K562 (cell line): ENCODE results near the gene LSM12. TPM values are rescaled to one million over a fixed set of nuclear protein-coding genes. Genes with fewer than 3 reads are reported as not detected.
A peak's percentile ranks its signal among the peaks of the same experiment; 100 is the strongest.

Source experiments
- BACH1 ChIP-seq: fragments of 200-800 bp; sonication (Bioruptor generic); IDR thresholded peaks from 2 replicates; pipeline ENCODE4 v1.6.1; 2016; ENCODE audit warnings: missing genetic modification characterization, missing compliant biosample characterization
- CC2D1A ChIP-seq: fragments of 450-650 bp; IDR thresholded peaks from 2 replicates; pipeline ENCODE4 v1.6.1; 2017; ENCODE audit warnings: mild to moderate bottlenecking
- DNMT1 ChIP-seq: fragments of 450-650 bp; IDR thresholded peaks from 2 replicates; pipeline ENCODE4 v1.6.1; 2016; ENCODE audit warnings: antibody characterized with exemption, mild to moderate bottlenecking
- EP400 ChIP-seq: fragments of 450-650 bp; IDR thresholded peaks from 2 replicates; pipeline ENCODE4 v1.6.1; 2017; ENCODE audit warnings: antibody characterized with exemption, mild to moderate bottlenecking, moderate library complexity
- EZH2 ChIP-seq: IDR thresholded peaks from 2 replicates; pipeline ENCODE4 v1.6.1; 2012; ENCODE audit warnings: low read depth, mild to moderate bottlenecking, inconsistent platforms, low read length, borderline replicate concordance
- MEF2A ChIP-seq: IDR thresholded peaks from 2 replicates; pipeline ENCODE4 v1.6.1; 2011; ENCODE audit warnings: low read depth, mild to moderate bottlenecking, low read length, moderate library complexity; ENCODE audit not compliant: control insufficient read depth
- NCOA6 ChIP-seq: fragments of 450-650 bp; IDR thresholded peaks from 2 replicates; pipeline ENCODE4 v1.6.1; 2017; ENCODE audit warnings: mild to moderate bottlenecking
- NR2C1 ChIP-seq, 2 experiments: fragments of 450-650 bp; IDR thresholded peaks; 2 replicates each; pipeline ENCODE4 v1.6.1; 2017; ENCODE audit warnings: mild to moderate bottlenecking in 2 of 2, antibody characterized with exemption in 1 of 2, inconsistent platforms in 1 of 2, missing compliant biosample characterization in 1 of 2, missing genetic modification characterization in 1 of 2
- POLR2AphosphoS5 ChIP-seq: IDR thresholded peaks from 2 replicates; pipeline ENCODE4 v1.6.1; 2011; ENCODE audit warnings: mild to moderate bottlenecking, low read depth, low read length, moderate library complexity; ENCODE audit not compliant: control insufficient read depth, insufficient read depth
- RB1 ChIP-seq: fragments of 450-650 bp; IDR thresholded peaks from 2 replicates; pipeline ENCODE4 v1.6.1; 2017; ENCODE audit warnings: low read depth, mild to moderate bottlenecking
- RBFOX2 ChIP-seq: fragments of 200-400 bp; formaldehyde crosslinking; IDR thresholded peaks from 2 replicates; pipeline ENCODE4 v1.6.1; 2017; ENCODE audit warnings: low read depth, mild to moderate bottlenecking, low read length, moderate library complexity
- RBM17 ChIP-seq: fragments of 200-400 bp; formaldehyde crosslinking; IDR thresholded peaks from 2 replicates; pipeline ENCODE4 v1.6.1; 2017; ENCODE audit warnings: low read depth, mild to moderate bottlenecking, low read length, borderline replicate concordance
- TCFL5 ChIP-seq: fragments of 250-450 bp; sonication (Bioruptor Pico); conservative IDR thresholded peaks from 2 replicates; pipeline ENCODE4 v1.6.1; 2021; ENCODE audit warnings: mild to moderate bottlenecking, moderate library complexity, matching md5 sums
- ZNF140 ChIP-seq: fragments of 250-450 bp; sonication (Bioruptor Pico); IDR thresholded peaks from 2 replicates; pipeline ENCODE4 v1.8.0; 2021; ENCODE audit warnings: moderate library complexity, mild to moderate bottlenecking, inconsistent platforms
- ZNF146 ChIP-seq: IDR thresholded peaks from one replicate; pipeline ENCODE4 v1.6.1; 2018; ENCODE audit warnings: missing compliant biosample characterization; ENCODE audit not compliant: unreplicated experiment
- ZNF165 ChIP-seq: fragments of 250-450 bp; sonication (Bioruptor Pico); IDR thresholded peaks from 2 replicates; pipeline ENCODE4 v1.4.0; 2020; ENCODE audit warnings: borderline replicate concordance
- ZNF23 ChIP-seq: fragments of 250-450 bp; sonication (Bioruptor Pico); IDR thresholded peaks from 2 replicates; pipeline ENCODE4 v1.4.0; 2020; ENCODE audit warnings: mild to moderate bottlenecking
- ZNF696 ChIP-seq: fragments of 250-450 bp; sonication (Bioruptor Pico); conservative IDR thresholded peaks from 2 replicates; pipeline ENCODE4 v1.4.0; 2020; ENCODE audit warnings: mild to moderate bottlenecking, moderate library complexity
- polyA plus RNA-seq, 8 experiments: library from polyadenylated mRNA; depleted of rRNA in 4 of 8; stranded (reverse) in 5 of 8; unstranded in 3 of 8; fragments of >200 nt; fragmentation: Nextera tagmentation in 2 of 8; fragmentation: Illumina TruSeq in 1 of 8; extraction: Ambion mirVana in 2 of 8; extraction: Trizol in 1 of 8; gene quantifications; 2 replicates each; pipeline versions ENCODE4 v1.2.1 to v1.2.3, GENCODE V29; 2011 to 2014; ENCODE audit warnings: inconsistent platforms in 1 of 8, missing spikeins in 1 of 8
- total RNA-seq, 7 experiments: library from RNA; depleted of rRNA in 6 of 7; stranded (reverse); fragments of >200 nt in 6 of 7; fragmentation: Illumina TruSeq in 2 of 7; extraction: Trizol in 2 of 7; gene quantifications; 2 replicates each; pipeline versions ENCODE4 v1.2.1 to v1.2.3, GENCODE V29; 2011 to 2021; ENCODE audit warnings: low replicate concordance in 1 of 7
- TF ChIP-seq, protein P1 (sequence below): fragments of 200-800 bp; sonication (Bioruptor generic); IDR thresholded peaks from 2 replicates; pipeline ENCODE4 v1.6.1; 2017; ENCODE audit warnings: missing genetic modification characterization, missing compliant biosample characterization
- TF ChIP-seq, protein P2 (sequence below): fragments of 450-650 bp; IDR thresholded peaks from 2 replicates; pipeline ENCODE4 v1.6.1; 2016; ENCODE audit warnings: antibody characterized with exemption
- TF ChIP-seq, protein P3 (sequence below), 2 experiments: IDR thresholded peaks; 2 replicates each; pipeline ENCODE4 v1.6.1; 2012; ENCODE audit warnings: improper control_type of control experiment in 2 of 2, low read depth in 2 of 2, low read length in 2 of 2, borderline replicate concordance in 1 of 2
- TF ChIP-seq, protein P4 (sequence below), 3 experiments: fragments of 200-800 bp in 1 of 3; sonication (Bioruptor generic) in 1 of 3; sonication (generic) in 1 of 3; formaldehyde crosslinking in 1 of 3; IDR thresholded peaks; 2 replicates each; pipeline versions ENCODE4 v1.6.1 to v1.8.0; 2016 to 2022; ENCODE audit warnings: mild to moderate bottlenecking in 2 of 3, missing compliant biosample characterization in 2 of 3, missing genetic modification characterization in 2 of 3, missing genetic modification reagents in 1 of 3

LSM12 gene
- total and polyA plus RNA-seq, 9 of the 15 experiments (the other 6 are each of a cell fraction or from before 2014, with no cell fraction given), result 53.0 to 258 (median 89.3) TPM

DNA sequence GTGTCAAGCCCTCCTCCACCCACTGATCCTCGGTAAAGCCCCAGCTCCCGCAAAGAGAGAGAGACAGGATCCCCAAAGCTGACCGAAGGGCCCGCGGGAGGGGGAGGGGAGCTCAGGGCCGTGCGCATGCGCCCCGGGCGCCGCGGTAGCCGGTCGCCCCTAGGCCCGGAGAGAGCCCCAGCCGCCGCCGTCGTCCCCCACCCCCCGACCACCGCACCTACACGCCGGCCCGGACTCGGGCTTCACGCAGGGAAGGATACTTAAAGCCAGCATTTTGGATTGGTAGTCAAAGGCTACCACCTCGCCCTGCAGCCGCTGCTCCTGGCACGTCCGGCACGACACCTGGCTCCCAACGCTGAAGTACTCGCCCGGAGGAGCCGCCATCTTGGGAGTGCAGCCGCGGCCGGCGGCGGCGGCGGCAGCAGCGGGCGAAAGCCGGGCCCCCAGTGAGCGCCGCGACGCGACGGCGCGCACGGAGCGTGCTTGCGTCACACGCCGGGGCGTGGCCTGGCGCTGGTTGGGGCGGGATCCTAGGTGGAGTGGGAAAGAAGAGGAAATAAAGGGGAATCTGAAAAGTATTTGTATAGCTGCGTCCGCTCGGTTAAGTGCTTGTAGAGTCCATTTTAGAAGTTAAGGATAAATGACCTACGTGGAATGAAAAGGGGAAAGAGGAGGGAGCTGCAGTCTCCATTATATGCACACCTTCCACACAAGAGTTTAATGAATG, at the start of gene LSM12 (continued):
- TF ChIP-seq, protein P1, sequence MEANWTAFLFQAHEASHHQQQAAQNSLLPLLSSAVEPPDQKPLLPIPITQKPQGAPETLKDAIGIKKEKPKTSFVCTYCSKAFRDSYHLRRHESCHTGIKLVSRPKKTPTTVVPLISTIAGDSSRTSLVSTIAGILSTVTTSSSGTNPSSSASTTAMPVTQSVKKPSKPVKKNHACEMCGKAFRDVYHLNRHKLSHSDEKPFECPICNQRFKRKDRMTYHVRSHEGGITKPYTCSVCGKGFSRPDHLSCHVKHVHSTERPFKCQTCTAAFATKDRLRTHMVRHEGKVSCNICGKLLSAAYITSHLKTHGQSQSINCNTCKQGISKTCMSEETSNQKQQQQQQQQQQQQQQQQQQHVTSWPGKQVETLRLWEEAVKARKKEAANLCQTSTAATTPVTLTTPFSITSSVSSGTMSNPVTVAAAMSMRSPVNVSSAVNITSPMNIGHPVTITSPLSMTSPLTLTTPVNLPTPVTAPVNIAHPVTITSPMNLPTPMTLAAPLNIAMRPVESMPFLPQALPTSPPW (CRISPR knock-in tag), result peak; percentile 84
- TF ChIP-seq NR2C1 (IDR thresholded peaks at IDR 0.05), result no peak
- TF ChIP-seq NR2C1 (tag; IDR thresholded peaks at IDR 0.05), result no peak
- peak; percentile 79 for TF ChIP-seq RB1
- peak; percentile 58; the same call in 1 of the 2 replicates for TF ChIP-seq EP400
- no peak for TF ChIP-seq ZNF23 (CRISPR knock-in tag)
- TF ChIP-seq EZH2, result no peak
- TF ChIP-seq TCFL5 (CRISPR knock-in tag), result no peak
- peak; percentile 9; the same call in 1 of the 2 replicates for TF ChIP-seq POLR2AphosphoS5
- TF ChIP-seq, protein P2, sequence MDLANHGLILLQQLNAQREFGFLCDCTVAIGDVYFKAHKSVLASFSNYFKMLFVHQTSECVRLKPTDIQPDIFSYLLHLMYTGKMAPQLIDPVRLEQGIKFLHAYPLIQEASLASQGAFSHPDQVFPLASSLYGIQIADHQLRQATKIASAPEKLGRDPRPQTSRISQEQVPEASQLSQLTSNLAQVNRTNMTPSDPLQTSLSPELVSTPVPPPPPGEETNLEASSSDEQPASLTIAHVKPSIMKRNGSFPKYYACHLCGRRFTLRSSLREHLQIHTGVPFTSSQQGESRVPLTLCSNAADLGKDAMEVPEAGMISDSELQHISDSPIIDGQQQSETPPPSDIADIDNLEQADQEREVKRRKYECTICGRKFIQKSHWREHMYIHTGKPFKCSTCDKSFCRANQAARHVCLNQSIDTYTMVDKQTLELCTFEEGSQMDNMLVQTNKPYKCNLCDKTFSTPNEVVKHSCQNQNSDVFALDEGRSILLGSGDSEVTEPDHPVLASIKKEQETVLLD, result peak; percentile 73
- no peak for TF ChIP-seq RBM17
- no peak for TF ChIP-seq ZNF696 (CRISPR knock-in tag)
- TF ChIP-seq ZNF165 (CRISPR knock-in tag), result no peak
- TF ChIP-seq, protein P3, sequence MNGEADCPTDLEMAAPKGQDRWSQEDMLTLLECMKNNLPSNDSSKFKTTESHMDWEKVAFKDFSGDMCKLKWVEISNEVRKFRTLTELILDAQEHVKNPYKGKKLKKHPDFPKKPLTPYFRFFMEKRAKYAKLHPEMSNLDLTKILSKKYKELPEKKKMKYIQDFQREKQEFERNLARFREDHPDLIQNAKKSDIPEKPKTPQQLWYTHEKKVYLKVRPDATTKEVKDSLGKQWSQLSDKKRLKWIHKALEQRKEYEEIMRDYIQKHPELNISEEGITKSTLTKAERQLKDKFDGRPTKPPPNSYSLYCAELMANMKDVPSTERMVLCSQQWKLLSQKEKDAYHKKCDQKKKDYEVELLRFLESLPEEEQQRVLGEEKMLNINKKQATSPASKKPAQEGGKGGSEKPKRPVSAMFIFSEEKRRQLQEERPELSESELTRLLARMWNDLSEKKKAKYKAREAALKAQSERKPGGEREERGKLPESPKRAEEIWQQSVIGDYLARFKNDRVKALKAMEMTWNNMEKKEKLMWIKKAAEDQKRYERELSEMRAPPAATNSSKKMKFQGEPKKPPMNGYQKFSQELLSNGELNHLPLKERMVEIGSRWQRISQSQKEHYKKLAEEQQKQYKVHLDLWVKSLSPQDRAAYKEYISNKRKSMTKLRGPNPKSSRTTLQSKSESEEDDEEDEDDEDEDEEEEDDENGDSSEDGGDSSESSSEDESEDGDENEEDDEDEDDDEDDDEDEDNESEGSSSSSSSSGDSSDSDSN (IDR thresholded peaks at IDR 0.05; ENCODE audit: borderline replicate concordance in 1 of 2, low read depth in 2 of 2, low read length in 2 of 2), result peak; percentile 21 to 54; a peak in 1 of 4 replicates
- peak; percentile 99 for TF ChIP-seq RBFOX2
- TF ChIP-seq DNMT1, result no peak
- no peak for TF ChIP-seq MEF2A
- peak; percentile 60; the same call in 1 of the 2 replicates for TF ChIP-seq NCOA6
- TF ChIP-seq ZNF146, result no peak
- no peak for TF ChIP-seq ZNF140 (CRISPR knock-in tag)
- no peak for TF ChIP-seq BACH1 (tag)
- TF ChIP-seq, protein P4, sequence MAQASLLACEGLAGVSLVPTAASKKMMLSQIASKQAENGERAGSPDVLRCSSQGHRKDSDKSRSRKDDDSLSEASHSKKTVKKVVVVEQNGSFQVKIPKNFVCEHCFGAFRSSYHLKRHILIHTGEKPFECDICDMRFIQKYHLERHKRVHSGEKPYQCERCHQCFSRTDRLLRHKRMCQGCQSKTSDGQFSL (CRISPR knock-in tag; IDR thresholded peaks at IDR 0.05), result no peak
- TF ChIP-seq, protein P4 (tag; IDR thresholded peaks at IDR 0.05), result no peak
- TF ChIP-seq CC2D1A, result no peak
